T follicular helper cell (primary cell): ENCODE results near the gene TUBA8.
"Not testable (repeated sequence)": the region's sequence is repeated elsewhere in the genome, so short reads cannot be mapped to it uniquely, and the experiment has no call there.

Source experiments
- DNase-seq: peaks from one replicate; pipeline ENCODE4 v3.0.0-alpha.2; 2020; ENCODE audit warnings: low read depth

The TUBA8 gene

DNA sequence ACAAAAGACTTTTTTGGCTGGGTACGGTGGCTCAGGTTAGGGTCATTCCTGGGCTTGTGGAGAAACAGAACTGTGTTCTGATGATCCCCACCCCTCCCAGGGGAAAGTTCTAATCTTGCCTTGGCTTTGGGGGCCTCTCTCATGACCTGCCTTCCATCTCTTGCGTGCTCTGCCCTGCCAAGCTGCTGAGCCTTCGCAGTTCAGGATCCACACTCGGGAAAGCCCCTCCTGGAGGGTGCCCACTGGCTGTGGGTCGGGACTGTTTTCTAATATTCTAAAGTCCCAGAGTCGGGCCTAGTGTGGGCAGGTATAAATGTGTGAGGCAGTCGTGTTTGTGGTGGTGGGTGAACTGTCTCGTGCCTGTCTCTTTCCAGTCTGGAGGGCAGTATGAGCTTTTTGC lies 62.2 kb downstream of the TUBA8 start:
- DNase-seq: not testable (repeated sequence)

DNA sequence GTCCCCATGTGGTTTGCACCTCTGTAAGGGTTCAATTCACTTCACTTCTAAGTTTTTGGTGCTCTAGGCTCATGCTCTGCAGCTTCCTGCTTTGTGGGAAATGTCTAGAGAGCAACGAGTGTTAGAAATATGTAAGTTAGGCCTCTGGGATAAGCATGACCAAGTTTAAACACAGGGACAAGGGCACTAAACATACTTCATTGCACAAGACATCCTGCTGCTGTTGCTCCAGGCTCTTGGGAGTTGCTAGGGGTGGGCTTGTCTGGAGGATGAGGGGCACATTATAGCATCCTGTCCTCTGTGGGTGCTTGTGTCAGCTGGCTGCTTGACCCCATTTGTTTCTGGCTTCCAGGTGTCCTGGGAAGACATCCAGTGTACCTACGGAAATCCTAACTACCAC lies 62.8 kb downstream of the TUBA8 start:
- not testable (repeated sequence) for DNase-seq
